SKM-1 (cell line): ENCODE measurements around the gene SLC25A23.
"Not testable (repeated sequence)": the region's sequence is repeated elsewhere in the genome, so short reads cannot be mapped to it uniquely, and the experiment has no call there.

ENCODE experiments used
- DNase-seq: peaks from one replicate; lab custom pipeline; 2025; ENCODE audit not compliant: unreplicated experiment; lab: John Stamatoyannopoulos, UW

The SLC25A23 gene

DNA sequence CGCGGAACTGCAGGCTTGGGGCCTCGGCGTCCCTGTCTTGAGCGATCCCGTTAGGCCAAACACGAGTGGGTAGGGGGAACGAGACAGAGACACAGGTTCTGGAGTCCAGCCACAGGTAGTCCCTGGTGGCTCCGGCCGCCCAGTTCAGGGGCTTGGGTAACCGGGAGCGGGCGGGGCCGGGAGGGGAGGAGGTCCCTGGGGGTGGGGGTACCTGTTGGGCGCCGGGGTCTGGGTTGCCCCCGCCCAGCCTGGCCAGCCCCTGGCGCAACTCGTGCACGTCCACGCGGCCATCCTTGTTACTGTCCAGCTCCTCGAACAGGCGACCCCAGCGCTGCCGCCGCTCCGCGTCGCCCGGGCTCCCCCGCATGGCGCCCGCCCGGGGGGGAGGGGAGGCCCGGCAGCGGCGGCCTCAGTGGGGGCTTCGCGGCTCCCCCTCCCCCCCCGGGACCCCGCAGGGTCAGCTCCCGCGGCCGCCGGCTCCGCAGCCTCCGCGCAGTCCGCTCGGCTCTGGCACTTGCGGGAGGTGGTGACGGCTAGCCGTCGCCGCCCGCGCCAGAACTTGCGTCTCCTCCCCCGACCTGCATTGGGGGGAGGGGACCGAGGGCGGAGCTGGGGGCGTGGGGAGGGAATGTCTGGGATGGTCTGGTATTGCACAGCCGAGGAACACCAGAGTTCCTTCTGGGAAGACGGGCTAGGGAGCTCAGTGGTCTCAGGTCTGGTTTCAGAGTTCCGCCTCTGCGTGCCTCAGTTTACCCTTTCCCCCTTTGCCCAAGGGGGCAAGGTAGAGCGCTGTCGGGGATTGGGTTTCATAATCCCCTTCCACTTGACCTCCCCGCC, at the start of gene SLC25A23:
TSS of gene SLC25A23 (minus strand) at position 531 of the 837 bp plus-strand sequence. CDS start at position 367, 164 bp downstream.
- DNase-seq: peak; percentile 60

DNA sequence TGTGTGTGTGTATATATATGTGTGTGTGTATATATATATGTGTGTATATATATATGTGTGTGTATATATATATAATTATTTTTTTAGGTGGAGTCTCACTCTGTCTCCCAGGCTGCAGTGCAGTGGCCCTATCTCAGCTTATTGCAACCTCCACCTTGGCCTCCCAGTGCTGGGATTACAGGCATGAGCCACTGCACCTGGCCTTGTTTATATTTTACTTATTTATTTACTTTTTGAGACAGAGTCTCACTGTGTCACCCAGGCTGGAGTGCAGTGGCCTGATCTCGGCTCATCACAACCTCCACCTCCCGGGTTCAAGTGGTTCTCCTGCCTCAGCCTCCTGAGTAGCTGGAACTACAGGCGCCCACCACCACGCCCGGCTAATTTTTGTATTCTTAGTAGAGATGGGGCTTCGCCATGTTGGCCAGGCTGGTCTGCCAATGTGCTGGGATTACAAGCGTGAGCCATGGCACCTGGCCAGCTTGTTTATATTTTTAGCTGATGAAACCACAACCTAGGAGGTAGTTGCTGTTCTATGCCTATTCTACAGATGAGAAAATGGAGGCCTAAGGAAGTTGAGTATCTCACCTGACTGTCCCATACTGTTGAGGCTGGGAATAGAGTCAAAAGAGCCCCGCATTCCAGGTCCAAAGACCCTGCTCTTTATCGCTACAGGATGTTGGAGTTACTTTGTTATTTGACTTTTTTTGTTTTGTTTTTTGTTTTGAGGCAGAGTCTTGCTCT, 48.6 kb upstream of the SLC25A23 start:
- DNase-seq: not testable (repeated sequence)

DNA sequence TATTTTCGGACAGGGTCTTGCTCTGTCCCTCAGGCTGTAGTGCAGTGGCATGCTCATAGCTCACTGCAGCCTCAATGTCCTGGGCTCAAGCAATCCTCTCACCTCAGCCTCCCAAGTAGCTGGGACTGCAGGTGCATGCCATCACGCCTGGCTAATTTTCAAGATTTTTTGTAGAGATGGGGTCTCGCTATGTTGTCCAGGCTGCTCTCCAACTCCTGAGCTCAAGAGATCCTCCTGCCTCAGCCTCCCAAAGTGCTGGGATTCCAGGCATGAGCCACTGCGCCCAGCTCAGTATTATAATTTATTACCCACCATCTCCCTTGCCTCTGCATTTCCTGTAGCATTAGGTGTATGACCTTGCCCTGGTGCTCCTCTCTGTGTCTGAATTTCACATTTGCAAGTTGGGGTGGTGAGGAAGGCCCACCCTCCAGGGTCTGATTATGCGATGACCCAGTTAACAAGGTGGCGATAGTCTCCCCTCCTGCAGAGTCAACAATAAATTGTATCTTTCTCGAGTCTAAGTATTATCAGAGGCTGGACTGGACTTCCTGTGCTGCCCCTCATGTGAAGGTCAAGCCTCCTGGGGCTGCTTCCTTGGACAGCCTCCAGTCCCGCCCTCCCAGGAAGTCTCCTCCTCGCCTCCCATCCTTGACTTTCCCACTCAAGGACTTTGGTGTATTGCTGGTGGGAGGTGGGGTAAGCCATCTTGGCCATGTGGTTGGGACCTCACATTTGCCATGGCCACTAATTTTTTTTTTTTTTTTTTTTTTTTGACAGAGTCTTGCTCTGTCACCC, 44.0 kb upstream of the SLC25A23 start:
- DNase-seq: no peak

DNA sequence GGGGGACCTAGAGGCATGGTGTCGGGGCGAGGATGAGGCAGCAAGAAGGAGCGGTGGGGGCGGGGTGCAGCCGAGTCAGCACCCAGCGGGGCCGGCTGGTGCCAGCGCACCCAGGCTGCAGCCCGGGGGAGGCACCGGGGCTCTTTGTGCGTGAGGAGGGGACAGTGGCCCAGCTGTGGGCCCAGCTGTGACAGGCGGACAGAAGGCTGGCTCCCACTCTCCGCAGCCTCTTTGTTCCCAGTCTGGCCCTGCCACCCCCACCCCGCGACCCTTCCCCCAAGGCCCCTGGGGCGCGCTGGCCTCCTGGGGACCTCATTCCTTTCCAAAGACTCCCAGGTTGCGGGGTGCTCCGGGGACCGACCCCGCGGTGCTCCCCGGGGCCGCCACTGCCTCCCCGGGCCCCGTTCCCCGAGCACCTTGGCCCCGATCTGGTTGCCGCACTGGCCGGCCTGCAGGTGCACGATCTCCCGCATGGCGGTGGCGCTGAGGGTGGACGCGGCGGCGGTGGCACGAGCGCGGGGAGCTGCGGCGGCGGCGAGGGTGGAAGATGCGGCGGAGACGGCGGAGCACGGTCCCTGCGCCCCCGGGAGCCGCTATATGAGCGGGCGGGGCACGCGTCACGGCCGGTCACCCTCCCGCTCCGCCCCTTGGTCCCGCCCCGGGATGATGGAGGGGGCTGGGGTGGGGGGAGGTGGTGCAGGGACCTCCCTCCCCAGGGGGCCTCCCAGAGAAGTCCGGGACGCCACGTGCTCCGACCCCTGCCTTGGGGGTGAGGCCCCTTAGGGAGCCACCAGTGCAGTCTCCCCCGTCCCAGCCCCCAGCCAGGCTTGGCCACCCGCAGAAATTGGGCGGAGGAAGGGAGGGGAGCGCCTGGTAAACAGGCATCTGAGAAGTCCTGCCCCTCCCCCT, 42.4 kb upstream of the SLC25A23 start, which contains the start of gene TUBB4A:
TSS of gene TUBB4A (minus strand) at position 570 of the 909 bp plus-strand sequence. CDS start at position 473, 97 bp downstream.
- DNase-seq: no peak

DNA sequence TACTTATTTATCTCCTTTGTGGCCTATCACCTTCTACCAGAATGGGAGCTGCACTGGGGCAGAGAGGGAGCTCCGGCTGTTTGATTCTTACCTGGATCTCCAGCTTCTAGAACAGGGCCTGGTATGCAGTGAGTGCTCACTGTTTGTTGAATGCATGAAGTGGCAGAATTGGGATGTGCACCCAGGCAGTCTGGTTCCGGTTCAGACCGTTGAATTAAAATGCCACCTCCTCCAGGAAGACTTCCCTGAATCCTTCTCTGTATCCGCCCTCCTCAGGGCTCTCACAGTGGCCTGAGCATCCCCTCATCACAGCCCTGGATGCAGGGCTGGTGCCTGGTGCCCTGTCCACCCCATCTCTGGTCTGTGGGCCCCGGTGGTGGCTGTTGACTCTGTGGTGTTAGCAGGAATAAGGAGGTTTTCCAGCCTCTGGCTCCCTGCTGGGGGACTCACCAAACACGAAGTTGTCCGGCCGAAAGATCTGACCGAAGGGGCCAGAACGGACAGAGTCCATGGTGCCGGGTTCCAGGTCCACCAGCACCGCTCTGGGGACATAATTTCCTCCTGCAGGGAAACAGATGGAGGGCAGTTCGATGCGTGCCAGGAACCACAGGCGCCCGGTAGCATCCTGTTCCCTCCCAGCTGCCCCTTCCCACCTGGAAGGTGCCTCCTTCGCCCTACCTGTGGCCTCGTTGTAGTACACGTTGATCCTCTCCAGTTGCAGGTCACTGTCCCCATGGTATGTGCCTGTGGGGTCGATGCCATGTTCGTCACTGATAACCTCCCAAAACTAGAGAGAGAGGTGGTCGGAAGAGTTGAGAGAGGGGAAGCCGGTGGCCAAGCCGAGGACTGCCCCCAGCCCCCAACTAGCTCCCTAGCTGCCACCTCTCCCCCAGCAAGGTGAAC, 41.5 kb upstream of the SLC25A23 start:
- DNase-seq: no peak

DNA sequence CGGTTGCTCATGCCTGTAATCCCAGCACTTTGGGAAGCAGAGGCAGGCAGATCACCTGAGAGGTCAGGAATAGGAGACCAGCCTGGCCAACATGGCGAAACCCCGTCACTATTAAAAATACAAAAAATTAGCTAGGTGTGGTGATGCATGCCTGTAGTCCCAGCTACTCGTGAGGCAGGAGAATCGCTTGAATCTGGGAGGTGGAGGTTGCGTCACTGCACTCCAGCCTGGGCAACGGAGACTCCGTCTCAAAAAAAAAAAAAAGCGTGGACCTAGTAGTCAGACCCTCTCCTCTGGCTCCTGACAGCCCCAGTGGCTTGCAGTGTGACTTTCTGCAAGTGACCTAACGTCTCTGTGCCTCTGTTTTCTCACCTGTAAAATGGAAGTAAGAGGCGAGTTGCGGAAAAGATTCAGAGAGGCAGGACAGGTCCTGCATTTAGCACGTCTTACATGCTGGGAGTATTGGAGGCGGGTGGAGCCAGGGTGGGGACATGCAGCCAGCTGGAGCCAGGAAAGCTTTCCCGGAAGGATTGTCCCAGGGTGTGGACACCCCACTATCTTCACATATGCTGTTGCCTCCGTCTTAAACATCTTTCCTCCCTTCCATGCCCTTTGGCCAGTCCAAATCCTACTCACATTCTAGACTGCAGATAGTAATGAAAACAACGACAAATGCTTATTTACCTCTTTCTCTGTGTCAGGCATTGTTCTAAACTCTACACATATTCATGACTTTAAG, 39.6 kb upstream of the SLC25A23 start:
- DNase-seq: no peak

DNA sequence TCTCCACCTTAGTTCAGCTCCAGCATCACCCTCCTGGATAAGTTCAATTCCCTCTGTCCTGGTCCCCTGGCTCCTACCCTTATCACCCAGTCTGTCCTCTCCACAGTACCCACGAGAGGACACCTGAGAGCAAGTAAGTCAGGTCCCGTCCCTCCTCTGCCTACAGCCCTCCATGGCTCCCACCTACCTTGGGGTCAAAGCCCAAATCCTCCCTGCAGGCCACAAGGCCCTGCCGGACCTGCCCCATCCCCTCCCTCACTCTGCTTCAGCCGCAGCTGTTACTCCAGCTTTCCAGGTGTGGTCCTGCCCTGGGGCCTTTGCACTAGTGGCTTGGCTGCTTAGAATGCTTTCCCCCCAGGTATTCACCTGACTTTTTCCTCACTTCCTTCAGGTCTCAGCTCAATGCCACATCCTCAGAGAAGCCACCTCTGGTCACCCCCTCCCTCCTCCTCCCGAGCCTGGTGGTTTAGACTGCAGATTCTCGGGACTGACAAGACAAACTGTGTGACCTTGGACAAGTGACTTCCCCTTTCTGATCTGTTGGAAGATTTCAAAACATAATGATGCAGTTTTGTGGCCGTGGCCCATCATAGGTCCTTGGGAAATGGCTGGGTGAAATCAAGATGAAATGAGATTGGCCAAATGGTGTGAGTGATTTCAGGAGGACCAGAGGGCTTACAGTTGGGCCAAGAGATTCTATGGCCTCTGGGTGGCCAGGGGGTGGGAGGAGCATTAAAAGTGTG, 38.9 kb upstream of the SLC25A23 start:
- DNase-seq: peak; percentile 97

DNA sequence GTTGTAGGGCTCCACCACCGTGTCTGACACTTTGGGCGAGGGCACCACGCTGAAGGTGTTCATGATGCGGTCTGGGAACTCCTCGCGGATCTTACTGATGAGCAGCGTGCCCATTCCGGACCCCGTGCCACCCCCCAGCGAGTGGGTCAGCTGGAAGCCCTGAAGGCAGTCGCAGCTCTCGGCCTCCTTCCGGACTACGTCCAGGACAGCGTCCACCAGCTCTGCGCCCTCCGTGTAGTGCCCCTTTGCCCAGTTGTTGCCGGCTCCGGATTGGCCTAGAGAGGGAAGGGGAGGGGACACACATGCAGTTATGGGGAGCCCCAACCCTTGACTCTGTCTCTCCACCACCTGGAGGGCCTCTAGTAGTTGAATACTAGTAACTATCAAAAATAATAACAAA, 36.4 kb upstream of the SLC25A23 start:
- no peak for DNase-seq

DNA sequence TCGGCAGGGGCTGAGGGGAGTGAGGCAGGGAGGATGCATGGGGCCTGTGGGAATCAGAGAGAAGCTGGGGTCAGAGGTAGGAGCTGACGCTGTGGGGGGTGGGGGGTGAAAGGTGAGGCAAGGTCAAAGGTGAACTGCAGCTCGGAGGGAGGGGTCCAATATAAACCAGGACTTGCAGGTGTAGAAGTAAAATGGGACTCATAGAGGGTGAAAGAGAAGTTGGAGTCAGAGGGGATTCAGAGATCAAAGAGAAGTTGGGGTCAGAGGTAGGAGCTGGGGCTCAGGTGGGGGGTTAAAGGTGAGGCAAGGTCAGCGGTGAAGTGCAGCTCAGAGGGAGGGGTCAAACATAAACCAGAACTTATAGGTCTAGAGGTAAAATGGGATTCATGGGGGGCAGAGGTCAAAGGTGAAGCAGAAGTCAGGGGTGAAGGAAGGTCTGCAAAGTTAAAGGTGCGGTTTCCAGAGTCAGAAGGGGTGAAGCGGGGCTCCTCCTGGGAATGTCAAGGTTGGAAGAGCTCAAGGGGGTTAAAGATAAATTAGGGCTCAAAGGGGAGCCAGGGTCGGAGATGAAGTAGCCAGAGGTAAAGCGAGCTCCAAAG, 34.9 kb upstream of the SLC25A23 start:
- DNase-seq: no peak

DNA sequence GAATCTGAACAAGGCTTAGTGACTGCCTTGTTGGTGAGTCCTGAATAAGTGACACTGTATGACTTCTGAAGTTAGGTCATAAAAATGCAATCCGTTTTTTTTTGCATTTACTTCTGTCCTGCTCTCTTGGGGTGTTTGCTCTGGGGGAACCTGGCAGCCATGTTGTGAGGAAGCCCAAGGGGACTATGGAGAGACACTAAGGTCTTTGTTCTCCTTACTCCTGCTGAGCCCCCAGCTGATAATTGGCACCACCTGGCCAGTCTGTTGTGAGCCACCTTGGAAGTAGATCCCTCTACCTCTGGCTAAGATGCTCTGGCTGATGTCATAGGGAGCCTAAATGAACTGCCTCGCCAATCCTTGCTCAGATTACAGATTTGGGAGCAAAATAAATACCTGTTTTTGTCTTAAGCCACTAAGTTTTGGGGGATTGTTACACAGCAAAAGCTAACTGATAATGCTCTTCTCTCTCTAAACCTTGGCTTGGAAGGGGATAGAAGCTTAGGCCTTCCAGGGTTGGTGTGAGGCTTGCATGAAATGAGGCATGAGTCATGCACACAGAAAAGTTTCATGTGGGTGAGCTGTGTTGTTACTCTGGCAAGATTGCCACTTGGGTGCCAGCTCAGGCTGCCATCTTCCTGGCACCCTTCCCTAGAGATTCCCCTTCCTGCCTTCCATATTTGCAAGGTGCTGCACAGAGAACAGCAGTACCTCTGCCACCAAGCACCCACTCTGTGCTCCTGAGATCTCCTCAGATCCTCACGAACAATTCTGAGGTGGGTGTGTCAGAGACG, 32.4 kb upstream of the SLC25A23 start:
- no peak for DNase-seq

DNA sequence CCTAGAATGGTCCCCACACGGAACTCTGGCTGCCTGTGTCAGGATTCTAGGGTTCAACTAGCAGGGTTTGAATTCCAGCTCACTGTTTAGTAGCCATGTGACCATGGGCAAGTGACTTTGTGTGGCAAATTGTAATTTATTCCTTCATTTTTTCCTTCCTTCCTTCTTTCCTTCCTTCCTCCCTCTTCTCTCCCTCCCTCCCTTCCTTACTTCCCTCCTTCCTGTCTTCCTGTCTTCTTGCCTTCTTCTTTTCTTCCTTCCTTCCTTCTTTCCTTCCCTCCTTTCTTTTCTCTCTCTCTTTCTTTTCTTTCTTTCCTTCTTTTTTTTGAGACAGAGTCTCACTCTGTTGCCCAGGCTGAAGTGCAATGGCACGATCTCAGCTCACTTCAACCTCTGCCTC, 30.5 kb upstream of the SLC25A23 start:
- DNase-seq: no peak

DNA sequence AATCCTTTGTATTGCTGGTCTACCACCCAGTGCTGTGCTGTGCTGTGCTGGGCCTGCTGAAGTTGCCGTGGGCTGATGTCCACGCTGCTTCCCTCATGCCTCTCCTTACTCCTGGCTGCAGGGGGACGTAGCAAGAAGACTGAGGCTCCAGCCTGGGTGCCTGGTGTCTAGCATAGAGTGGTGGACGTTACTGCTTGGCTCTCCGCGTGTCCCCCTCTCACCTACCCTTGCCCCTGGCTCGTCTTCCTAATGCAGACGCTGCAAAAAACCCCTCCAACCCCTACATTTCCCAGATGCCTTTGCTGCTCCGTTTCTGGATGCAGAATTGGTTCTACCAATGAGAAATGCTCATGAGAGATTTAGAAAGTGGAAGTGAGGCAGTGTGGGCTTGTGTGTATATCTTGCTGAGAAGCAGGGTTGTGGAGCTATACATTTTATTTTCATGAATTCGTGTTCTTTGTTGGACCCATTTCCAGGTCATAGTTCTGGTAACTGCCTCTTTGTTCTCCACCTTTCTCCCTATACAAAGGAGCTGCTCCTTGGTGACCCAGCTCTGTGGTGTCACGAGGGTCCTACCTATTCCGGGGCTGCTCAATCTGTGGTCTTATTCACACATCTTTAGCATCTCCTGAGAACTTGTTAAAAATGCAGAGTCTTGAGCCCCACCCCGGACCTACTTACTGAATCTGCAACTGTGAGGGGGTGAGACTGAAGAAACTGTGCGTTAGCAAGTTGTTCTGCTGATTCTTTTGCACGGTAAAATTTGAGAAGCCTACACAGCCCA, 29.9 kb upstream of the SLC25A23 start:
- no peak for DNase-seq

DNA sequence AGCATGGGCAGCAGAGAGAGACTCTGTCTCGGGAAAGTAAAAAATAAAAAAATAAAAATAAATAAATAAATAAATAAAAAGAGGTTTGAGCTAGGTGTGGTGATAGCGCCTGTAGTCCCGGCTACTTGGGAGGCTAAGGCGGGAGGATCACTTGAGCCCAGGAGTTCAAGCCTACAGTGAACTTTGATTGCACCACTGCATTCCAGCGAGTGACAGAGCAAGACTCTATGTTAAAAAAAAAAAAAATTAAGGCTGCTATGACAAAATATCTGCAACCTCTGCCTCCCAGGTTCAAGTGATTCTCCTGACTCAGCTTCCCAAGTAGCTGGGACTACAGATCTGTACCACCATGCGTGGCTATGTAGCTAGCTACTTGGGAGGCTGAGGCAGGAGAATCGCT, 25.2 kb upstream of the SLC25A23 start:
- no peak for DNase-seq

DNA sequence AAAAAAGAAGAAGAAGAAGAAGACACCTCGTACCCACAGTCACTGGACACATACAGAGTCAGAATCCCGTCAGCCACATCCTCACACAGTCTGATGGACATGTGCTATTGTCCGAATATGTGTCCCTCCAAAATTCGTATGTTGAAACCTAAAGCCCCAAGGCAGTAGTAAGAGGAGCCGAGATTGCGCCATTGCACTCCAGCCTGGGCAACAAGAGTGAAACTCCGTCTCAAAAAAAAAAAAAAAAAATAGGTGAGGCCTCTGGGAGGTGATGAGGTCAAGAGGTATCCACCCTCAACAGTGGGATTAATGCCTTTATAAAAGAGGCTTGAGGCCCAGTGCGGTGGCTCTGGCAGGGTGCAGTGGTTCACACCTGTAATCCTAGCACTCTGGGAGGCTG, 24.6 kb upstream of the SLC25A23 start:
- DNase-seq: no peak

DNA sequence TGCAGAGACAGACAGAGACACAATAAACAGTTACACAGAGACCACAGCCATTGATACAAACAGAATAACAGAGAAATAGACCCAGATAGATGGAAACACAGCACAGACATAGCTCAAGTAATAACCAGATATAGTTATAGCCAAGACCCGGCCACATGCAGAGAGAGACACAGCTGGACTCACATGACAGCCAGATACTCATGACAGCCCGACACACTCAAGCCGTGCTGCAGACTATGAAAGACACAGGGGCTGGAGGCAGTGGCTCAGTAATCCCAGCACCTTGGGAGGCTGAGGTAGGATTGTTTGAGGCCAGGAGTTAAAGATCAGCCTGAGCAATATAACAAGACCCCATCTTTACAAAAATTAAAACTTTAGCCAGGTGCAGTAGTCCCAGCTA, 23.6 kb upstream of the SLC25A23 start:
- DNase-seq: no peak

DNA sequence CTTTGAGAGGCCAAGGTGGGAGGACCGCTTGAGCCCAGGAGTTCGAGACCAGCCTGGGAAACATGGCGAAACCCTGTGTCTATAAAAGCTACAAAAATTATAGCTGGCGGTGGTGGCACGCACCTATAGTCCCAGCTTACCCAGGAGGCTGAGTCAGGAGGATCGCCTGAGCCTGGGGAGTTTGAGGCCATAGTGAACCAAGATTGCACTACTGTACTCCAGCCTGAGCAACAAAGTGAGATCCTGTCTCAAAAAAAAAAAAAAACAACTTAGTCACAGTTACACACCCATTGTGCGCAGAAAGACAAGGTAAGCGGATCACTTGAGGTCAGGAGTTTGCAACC, 22.7 kb upstream of the SLC25A23 start:
- DNase-seq: no peak
